ENCODE measurements around the gene PDCL2. TPM values are rescaled to one million over a fixed set of nuclear protein-coding genes. Genes with fewer than 3 reads are reported as not detected.

Gene PDCL2
- total and polyA plus RNA-seq, 10 donors = not detected

GRCh38 chr4:55578341-55579010 is 13.6 kb downstream of the PDCL2 start:
- H3K4me3 ChIP-seq = no peak overlapping the region
- intact Hi-C loops (cut with DNase I; ENCODE audit: low total_unique reads) = no loop called here
- peaks cover 0 to 56% (median 46%) of the 10 kb centered on the region in 8 donors for H3K9me3 ChIP-seq
- DNase-seq = no peak
- no peaks in the 10 kb centered on the region for H3K27me3 ChIP-seq (replicated peaks in 1 of 7)
- no peaks in the 10 kb centered on the region for H3K36me3 ChIP-seq
- no peaks in the 10 kb centered on the region for H3K4me1 ChIP-seq
- no peak overlapping the region for H3K27ac ChIP-seq
- no peak for TF ChIP-seq POLR2A (IDR thresholded peaks at IDR 0.05)
- TF ChIP-seq POLR2AphosphoS5 (IDR thresholded peaks at IDR 0.05) = no peak
- TF ChIP-seq CTCF (IDR thresholded peaks at IDR 0.05 in 8 of 11, conservative IDR thresholded peaks at IDR 0.05 in 3 of 11) = no peak

GRCh38 chr4:55575513-55575912 is 16.5 kb downstream of the PDCL2 start:
- Histone ChIP-seq H3K36me3 (no peaks in the 10 kb centered on the region), H3K4me1 (no peaks in the 10 kb centered on the region), H3K27ac (no peak overlapping the region), H3K27me3 (replicated peaks in 1 of 7) (no peaks in the 10 kb centered on the region), H3K9me3 (peaks cover 0 to 48% (median 38%) of the 10 kb centered on the region in 8 donors), H3K4me3 (no peak overlapping the region)
- TF ChIP-seq POLR2A (IDR thresholded peaks at IDR 0.05) (no peak), CTCF (IDR thresholded peaks at IDR 0.05 in 8 of 11, conservative IDR thresholded peaks at IDR 0.05 in 3 of 11) (no peak), POLR2AphosphoS5 (IDR thresholded peaks at IDR 0.05) (no peak)
- intact Hi-C loops (cut with DNase I; ENCODE audit: low total_unique reads) = no loop called here
- WGBS, 5 donors = 69 to 93% (median 83%) methylated on average over 1 of the region's 1 CpG
- no peak for DNase-seq

GRCh38 chr4:55574252-55574651 is 17.8 kb downstream of the PDCL2 start:
- DNase-seq = no peak
- Histone ChIP-seq H3K27ac (no peak overlapping the region), H3K36me3 (no peaks in the 10 kb centered on the region), H3K4me3 (no peak overlapping the region), H3K4me1 (no peaks in the 10 kb centered on the region), H3K27me3 (replicated peaks in 1 of 7) (no peaks in the 10 kb centered on the region), H3K9me3 (peaks cover 0 to 48% (median 38%) of the 10 kb centered on the region in 8 donors)
- TF ChIP-seq POLR2A (IDR thresholded peaks at IDR 0.05) (no peak), CTCF (IDR thresholded peaks at IDR 0.05 in 8 of 11, conservative IDR thresholded peaks at IDR 0.05 in 3 of 11) (no peak), POLR2AphosphoS5 (IDR thresholded peaks at IDR 0.05) (no peak)
- intact Hi-C loops (cut with DNase I; ENCODE audit: low total_unique reads) = no loop called here
- 43 to 86% (median 67%) methylated on average over 1 of the region's 1 CpG for WGBS, 5 donors

DNA sequence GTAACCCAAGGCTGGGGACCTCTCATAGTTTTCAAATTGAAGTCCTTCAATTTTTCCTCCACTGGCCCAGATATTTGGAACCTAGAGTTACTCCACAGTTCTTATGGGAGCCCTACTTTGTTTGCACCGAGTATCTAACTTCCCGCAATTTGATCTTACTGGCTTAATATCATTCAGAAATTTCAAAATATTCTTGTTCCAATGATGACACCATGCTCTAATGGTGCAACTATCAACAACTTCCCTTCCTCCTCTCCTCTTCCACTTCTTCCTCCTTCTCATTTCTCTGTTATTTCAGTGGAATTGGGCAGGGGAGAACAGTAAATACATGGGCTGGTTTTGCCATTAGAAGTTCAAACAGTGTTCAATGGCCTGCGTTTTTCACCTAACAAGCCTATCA is 20.2 kb downstream of the PDCL2 start:
- no peaks in the 10 kb centered on the region for H3K36me3 ChIP-seq
- WGBS, 5 donors = 66 to 91% (median 84%) methylated on average over 3 of the region's 3 CpGs
- TF ChIP-seq POLR2A (IDR thresholded peaks at IDR 0.05) = no peak
- no peak for TF ChIP-seq POLR2AphosphoS5 (IDR thresholded peaks at IDR 0.05)
- no peak for TF ChIP-seq CTCF (IDR thresholded peaks at IDR 0.05 in 8 of 11, conservative IDR thresholded peaks at IDR 0.05 in 3 of 11)

More for the DNA sequence above, 20.2 kb downstream of the PDCL2 start:
- peaks cover 0 to 31% (median 27%) of the 10 kb centered on the region in 8 donors for H3K9me3 ChIP-seq
- intact Hi-C loops (cut with DNase I; ENCODE audit: low total_unique reads) = no loop called here
- H3K4me1 ChIP-seq = no peaks in the 10 kb centered on the region
- no peak for DNase-seq
- H3K27me3 ChIP-seq (replicated peaks in 1 of 7) = no peaks in the 10 kb centered on the region
- no peak overlapping the region for H3K4me3 ChIP-seq
- H3K27ac ChIP-seq = no peak overlapping the region

Measured in spleen (tissue), 11 donors.